Gastrocnemius medialis (tissue), 4 donors: ENCODE data around the gene COG1.

ENCODE experiments used
- CTCF ChIP-seq, 5 experiments: fragments of 450-650 bp in 3 of 5; fragments of 200-600 bp in 2 of 5; sonication (generic) in 2 of 5; IDR thresholded peaks in 4 of 5; conservative IDR thresholded peaks in 1 of 5; 1 replicate in 4 of 5; 2 replicates in 1 of 5; pipeline ENCODE4 v1.5.1; 2016 to 2019; ENCODE audit warnings: antibody characterized with exemption in 5 of 5, mild to moderate bottlenecking in 3 of 5, moderate library complexity in 3 of 5
- POLR2A ChIP-seq, 2 donors: fragments of 450-650 bp; IDR thresholded peaks; one replicate each; pipeline ENCODE4 v1.6.1; 2017; ENCODE audit warnings: antibody characterized with exemption in 2 of 2, mild to moderate bottlenecking in 2 of 2, moderate library complexity in 2 of 2

- no peak for TF ChIP-seq POLR2A (IDR thresholded peaks at IDR 0.05)
- TF ChIP-seq CTCF (IDR thresholded peaks at IDR 0.05 in 4 of 5, conservative IDR thresholded peaks at IDR 0.05 in 1 of 5) = no peak
These were observed 41.9 kb downstream of the COG1 start for GRCh38 chr17:73234736-73235135.
